Measurements from ENCODE around the gene PLXNA1.

Gene PLXNA1

GRCh38 chr3:127026036-127026435 lies 43.1 kb downstream of the PLXNA1 start:
- no peak for DNase-seq

- no peak for DNase-seq
These were observed 43.7 kb downstream of the PLXNA1 start for GRCh38 chr3:127026661-127027060.

- no peak for DNase-seq
These were observed 44.3 kb downstream of the PLXNA1 start for GRCh38 chr3:127027061-127027735.

- DNase-seq: no peak
These were observed 45.1 kb downstream of the PLXNA1 start for GRCh38 chr3:127027811-127028548.

GRCh38 chr3:127028781-127029657 lies 46.1 kb downstream of the PLXNA1 start:
- no peak for DNase-seq

GRCh38 chr3:127029658-127030507 lies 47.0 kb downstream of the PLXNA1 start:
- no peak for DNase-seq

GRCh38 chr3:127030508-127031412 lies 47.8 kb downstream of the PLXNA1 start:
- no peak for DNase-seq

- DNase-seq: no peak
These were observed 48.5 kb downstream of the PLXNA1 start for GRCh38 chr3:127031413-127031810.

- DNase-seq: no peak
These were observed 48.9 kb downstream of the PLXNA1 start for GRCh38 chr3:127031845-127032244.

- no peak for DNase-seq
These were observed 49.5 kb downstream of the PLXNA1 start for GRCh38 chr3:127032296-127032990.

All from kidney glomerular epithelial cell (primary cell).